ENCODE data around the gene UAP1L1.

GRCh38 chr9:137038916-137039315 lies 38.4 kb upstream of the UAP1L1 start:
- TF ChIP-seq, protein P1, sequence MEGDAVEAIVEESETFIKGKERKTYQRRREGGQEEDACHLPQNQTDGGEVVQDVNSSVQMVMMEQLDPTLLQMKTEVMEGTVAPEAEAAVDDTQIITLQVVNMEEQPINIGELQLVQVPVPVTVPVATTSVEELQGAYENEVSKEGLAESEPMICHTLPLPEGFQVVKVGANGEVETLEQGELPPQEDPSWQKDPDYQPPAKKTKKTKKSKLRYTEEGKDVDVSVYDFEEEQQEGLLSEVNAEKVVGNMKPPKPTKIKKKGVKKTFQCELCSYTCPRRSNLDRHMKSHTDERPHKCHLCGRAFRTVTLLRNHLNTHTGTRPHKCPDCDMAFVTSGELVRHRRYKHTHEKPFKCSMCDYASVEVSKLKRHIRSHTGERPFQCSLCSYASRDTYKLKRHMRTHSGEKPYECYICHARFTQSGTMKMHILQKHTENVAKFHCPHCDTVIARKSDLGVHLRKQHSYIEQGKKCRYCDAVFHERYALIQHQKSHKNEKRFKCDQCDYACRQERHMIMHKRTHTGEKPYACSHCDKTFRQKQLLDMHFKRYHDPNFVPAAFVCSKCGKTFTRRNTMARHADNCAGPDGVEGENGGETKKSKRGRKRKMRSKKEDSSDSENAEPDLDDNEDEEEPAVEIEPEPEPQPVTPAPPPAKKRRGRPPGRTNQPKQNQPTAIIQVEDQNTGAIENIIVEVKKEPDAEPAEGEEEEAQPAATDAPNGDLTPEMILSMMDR (IDR thresholded peaks at IDR 0.05), result no peak
- no peak for TF ChIP-seq POLR2A (IDR thresholded peaks at IDR 0.05)
